ENCODE measurements around the gene IMPDH1.
A peak's percentile ranks its signal among the peaks of the same experiment; 100 is the strongest.

Gene IMPDH1

DNA sequence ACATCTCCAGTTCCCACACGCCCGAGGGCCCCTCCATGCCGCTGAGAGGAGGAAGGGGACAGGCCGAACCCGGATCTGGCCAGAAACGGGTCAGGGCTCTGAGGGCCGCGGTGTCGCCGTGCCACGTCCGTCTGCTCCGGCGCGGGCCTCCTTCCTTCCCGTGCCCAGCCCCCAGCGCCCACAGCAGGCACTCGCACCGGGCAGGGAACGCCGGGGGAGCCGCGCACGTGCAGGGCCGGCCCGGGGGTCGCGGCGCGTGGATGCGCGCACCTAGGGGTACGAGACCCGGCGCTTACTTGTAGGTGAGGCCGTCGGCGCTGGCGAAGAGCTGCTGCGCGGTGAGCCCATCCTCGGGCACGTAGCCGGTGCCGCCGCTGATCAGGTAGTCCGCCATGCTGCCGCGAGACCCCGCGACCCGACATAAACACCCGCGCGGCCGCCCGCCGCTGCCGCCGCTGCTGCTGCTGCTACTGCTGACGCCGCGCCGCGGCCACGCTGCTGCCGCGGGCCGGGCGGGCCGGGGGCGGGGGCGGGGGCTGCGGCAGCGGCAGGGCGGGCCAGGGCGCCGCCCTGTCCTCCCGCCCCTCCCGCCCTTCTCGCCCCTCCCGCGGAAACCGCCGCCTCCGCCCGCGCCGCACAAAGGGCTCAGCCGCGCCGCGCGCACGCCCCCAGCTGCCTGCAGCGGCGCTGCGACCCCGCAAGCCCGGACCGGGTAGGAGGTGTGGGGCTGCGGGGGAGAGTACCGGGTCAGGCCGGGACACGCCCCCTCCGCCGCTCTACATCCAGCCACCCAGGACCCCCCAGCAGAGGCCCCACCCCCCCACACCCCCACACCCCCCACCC is 4.1 kb downstream of the IMPDH1 start:
- peak; percentile 31 to 61 (median 43) for DNase-seq

DNA sequence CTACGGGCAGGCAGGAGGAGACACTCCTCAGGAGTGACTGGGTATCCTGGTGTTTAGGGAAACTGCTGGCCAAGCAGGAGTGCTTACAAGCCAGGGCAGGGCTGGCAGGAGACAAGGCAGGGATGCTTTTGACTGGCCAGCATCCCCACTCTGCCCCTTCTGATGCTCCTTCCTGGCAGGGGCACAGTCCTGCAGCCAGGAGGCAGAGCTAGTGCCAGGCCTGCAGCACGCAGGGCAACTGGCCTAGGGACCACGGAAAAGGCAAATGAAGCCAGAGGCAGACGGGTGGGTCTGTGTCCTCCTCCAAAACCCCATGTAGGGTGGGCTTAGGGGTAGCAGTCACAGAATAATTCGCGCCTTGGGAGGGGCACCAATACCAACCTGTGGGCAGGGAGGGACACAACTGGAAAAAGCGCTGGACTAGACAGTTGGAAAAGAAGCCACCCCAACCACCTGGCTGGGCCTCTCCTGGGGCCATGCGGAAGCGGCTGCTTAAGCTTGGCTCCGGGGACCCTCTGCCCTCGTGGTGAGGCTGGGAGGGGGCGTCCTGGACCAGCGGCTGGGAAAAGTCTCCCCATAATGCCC is 4.8 kb downstream of the IMPDH1 start:
- DNase-seq, result peak in 1 of 6 experiments; percentile 18

DNA sequence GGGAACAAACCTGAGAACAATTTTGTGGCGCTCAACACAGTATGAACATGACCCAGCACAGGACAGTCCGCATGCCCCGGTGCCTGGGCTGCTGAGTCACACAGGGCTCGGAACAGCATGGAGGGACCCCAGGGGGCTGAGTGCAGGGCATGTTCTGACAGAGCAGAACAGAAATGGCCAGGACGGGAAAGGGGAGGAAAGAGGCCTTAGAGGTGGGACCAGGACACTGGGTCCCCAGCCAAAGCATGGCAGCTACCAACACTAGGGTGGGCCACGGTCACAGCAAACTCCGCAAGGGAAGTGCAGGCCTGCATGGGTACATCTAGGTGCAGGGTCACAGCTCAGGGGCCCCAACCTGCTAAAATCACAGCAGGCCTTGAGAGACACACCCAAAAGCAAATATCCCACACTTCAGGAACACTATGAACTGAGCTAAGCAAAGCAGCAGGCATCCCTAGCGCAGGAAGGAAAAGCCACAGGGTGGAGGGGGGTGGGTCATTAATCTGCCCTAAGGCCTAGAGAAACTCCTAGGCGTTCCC is 5.6 kb downstream of the IMPDH1 start:
- DNase-seq, result no peak

DNA sequence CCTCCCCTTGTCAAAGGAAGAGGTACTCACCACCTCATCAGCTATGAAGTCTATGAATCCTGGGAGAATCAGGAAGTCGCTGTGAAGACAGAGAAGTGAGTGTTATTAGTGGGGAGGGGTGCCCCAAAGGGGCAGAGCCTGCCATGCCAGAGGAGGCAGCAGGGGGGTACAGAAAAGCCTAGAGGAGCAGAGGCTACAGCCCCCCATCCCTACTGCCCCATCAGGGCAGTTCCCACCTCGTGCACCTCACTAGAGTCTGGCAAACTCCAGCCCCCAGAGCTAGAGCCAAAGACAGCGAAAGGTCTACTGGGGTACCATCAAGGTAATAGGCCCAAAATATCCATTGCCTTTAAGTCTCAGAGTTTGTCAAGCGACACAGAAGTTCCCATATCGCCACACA is 6.1 kb downstream of the IMPDH1 start:
- DNase-seq, result no peak

- DNase-seq, result no peak
Observed at GRCh38 chr7:128402356-128402755, 7.4 kb downstream of the IMPDH1 start.

DNA sequence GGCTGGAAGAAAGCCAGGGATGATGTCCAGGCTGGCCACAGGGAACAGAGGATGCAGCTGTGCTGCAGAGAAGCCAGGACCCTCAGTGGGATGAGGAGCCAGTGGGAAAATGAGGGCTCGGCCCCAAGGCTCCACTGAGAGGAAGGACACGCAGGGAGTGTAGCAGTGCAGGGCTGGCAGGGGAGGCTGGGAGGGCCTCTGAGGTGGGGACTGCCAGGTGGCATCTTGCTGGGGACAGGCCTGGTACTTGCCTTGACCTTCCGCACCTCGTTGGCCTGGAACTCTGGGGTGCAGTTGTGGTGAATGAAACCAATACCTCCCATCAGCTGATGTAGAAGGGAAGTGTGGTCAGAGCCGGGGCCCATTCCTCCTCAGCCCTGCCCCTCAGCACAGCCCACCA is 9.2 kb downstream of the IMPDH1 start:
- DNase-seq, result no peak

GRCh38 chr7:128399991-128400390 is 9.8 kb downstream of the IMPDH1 start:
- DNase-seq, result no peak

- no peak for DNase-seq
Observed at GRCh38 chr7:128398841-128399135, 11.0 kb downstream of the IMPDH1 start.

DNA sequence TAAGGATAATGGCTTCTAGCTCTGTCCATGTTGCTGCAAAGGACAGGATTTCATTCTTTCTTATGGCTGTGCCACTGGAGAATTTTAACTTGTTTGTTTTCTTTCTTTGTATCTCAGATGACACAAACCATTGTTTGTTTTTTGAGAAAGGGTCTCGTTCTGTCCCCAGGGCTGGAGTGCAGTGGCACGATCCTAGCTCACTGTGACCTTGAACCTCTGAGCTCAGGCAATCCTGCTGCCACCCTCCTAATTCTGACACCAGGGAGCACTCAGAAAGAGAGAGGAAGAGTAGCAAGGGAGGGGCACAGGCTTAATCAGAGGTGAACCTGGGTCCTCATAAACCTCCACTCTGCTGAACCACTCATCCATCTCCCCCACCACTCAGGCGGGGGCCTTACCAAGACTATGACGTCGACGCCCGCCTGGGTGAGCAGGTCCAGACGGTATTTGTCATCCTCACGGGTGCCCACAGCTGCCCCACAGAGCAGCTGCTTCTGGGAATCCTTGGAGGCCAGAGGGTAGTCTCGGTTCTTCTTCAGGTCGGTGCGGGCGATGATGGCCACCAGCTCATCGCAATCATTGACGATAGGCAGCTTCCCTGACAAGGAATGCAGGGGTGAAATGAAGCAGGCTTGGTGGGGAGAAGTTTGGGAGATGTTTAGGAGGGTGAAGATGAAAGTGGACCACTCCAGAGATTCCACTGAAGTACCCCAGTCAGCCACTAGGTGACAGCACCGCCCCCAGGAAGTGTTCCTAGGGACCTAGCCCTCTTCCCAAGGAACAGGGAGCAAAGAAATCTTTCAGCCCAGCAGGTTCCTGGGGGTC is 11.6 kb downstream of the IMPDH1 start:
- peak in 4 of 6 experiments; percentile 7 to 28 (median 16) for DNase-seq

DNA sequence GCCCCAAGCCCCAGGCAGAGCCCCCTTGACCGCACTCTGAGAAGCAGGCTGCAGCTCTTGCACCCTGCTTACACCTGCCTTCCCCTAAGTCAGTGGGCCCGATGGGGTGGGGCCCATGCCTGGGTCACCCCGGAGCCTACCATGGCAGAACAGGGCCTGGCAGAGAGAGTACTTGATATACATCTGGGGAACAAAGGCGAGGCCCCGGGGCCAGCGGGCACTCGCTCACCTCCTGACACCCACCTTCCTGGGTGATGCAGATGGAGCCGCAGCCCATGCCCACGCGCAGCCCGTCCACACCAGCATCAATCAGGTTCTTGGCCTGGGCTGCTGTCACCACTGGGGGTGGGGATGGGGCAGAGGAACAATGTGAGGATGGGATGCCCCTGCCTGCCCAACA is 13.4 kb downstream of the IMPDH1 start:
- DNase-seq, result no peak

DNA sequence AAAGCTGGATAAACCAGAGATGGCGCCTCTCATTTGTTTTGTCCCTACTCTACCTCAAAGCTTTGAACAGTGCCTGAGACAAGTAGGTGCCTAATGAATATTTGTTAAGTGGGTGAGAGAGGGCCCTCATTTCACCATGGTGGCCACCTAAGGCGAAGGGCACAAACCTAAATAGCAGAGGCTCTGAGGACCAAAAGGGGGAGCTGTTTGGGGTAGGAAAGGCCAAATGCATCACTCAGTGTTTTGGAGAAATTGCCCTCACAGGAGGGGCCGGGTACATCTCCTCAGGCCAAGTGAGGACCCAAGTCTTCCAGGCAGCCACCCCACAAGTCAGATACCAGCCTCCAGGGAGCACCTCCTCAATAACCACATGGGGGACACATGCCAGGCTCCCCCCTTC is 14.0 kb downstream of the IMPDH1 start:
- no peak for DNase-seq

GRCh38 chr7:128394904-128395496 is 14.8 kb downstream of the IMPDH1 start:
- no peak for DNase-seq

- no peak for DNase-seq
Observed at GRCh38 chr7:128393526-128394330, 16.1 kb downstream of the IMPDH1 start.

GRCh38 chr7:128392446-128393327 is 17.1 kb downstream of the IMPDH1 start:
- DNase-seq, result no peak

- no peak for DNase-seq
Observed at GRCh38 chr7:128391805-128392204, 18.0 kb downstream of the IMPDH1 start.

GRCh38 chr7:128390871-128391565 is 18.8 kb downstream of the IMPDH1 start:
- no peak for DNase-seq

GRCh38 chr7:128389618-128390329 is 20.0 kb downstream of the IMPDH1 start:
- no peak for DNase-seq

DNA sequence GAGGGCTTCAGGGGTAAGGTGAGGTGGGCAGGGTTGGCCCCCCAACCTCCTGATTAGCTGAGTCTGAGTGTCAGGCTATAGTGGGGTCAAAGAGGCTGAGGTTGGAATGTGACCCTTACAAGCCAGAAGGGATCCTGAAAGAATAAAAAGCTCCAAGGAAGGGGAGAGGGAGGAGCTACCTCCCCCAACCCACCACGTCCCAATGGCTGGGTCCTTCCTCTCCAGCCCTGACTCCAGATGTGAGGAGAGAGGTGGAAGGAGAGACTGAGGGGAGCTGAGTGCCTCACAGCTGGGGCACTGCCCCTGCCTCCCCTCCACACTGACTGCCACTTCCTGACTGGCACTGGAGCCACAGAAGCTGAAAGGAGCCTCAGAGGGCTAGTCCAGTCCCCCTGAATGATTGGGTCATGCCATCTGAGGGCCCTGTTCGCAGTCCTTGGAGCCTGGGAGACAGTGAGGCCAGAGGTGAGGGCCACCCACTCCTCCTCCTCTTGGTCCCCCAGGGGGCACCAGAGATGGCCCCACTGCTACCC is 20.6 kb downstream of the IMPDH1 start:
- no peak for DNase-seq

DNA sequence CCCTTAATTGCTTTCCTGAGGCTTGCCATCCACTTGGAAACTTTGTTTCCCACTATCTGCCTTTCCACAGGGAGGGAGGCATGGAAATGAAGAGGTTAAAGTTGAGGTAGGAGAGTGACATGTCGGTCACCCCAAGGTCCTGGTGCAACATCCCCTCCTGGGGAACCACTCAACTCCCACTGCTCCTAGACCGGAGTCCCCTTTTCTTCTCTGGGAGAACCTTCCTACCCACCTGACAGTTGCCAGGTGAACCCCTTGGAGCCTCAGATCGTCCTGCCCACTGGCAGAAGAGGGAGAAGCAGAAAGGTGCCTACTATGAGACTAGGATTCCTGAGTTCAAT is 21.7 kb downstream of the IMPDH1 start:
- DNase-seq, result no peak
